ENCODE results near the gene EPHB1. TPM values are rescaled to one million over a fixed set of nuclear protein-coding genes. Genes with fewer than 3 reads are reported as not detected.

The EPHB1 gene
- total RNA-seq, 4 donors from 2014 or later, result 0.08 to 1.1 (median 0.72) TPM

DNA sequence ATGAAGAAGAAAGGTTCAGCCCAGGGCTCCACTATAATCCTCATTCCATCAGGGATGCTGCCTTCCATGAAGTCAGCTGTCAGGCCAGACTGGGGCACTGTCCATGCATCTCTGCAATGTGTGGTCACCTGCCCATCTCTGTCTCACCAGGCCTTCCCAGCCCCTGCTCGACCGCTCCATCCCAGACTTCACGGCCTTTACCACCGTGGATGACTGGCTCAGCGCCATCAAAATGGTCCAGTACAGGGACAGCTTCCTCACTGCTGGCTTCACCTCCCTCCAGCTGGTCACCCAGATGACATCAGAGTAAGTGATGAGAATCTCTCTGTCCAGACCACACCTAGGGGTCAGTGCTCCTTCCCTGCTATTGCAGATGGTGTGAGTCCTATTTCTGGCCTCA lies 454.1 kb downstream of the EPHB1 start:
- Histone ChIP-seq H3K4me3 (no peak overlapping the region), H3K27ac (no peak overlapping the region), H3K4me1 (no peaks in the 10 kb centered on the region), H3K27me3 (no peaks in the 10 kb centered on the region), H3K9me3 (no peaks in the 10 kb centered on the region), H3K36me3 (no peaks in the 10 kb centered on the region)
- DNase-seq, result no peak
- WGBS, 2 donors, result 95 to 96% methylated on average over 5 of the region's 5 CpGs
- TF ChIP-seq POLR2A (IDR thresholded peaks at IDR 0.05), result no peak
- TF ChIP-seq, protein P1, sequence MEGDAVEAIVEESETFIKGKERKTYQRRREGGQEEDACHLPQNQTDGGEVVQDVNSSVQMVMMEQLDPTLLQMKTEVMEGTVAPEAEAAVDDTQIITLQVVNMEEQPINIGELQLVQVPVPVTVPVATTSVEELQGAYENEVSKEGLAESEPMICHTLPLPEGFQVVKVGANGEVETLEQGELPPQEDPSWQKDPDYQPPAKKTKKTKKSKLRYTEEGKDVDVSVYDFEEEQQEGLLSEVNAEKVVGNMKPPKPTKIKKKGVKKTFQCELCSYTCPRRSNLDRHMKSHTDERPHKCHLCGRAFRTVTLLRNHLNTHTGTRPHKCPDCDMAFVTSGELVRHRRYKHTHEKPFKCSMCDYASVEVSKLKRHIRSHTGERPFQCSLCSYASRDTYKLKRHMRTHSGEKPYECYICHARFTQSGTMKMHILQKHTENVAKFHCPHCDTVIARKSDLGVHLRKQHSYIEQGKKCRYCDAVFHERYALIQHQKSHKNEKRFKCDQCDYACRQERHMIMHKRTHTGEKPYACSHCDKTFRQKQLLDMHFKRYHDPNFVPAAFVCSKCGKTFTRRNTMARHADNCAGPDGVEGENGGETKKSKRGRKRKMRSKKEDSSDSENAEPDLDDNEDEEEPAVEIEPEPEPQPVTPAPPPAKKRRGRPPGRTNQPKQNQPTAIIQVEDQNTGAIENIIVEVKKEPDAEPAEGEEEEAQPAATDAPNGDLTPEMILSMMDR (IDR thresholded peaks at IDR 0.05), result no peak
- intact Hi-C loops (cut with DNase I), result no loop called here

DNA sequence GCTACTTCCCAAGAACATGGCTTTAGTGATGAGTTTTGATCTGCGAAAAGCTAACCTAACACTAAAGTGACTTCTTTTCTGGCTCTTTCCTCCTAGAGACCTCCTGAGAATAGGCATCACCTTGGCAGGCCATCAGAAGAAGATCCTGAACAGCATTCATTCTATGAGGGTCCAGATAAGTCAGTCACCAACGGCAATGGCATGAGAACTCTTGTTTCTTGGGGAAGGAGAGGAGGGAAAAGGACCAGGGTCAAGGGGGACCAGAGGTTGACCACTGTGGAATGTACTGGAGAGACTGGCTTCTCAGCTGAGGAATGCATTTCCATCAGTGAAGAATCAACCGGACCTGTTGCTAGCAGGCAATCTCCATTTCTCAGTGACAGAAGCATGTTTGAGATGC lies 463.9 kb downstream of the EPHB1 start:
- Histone ChIP-seq H3K27ac (no peak overlapping the region), H3K27me3 (no peaks in the 10 kb centered on the region), H3K36me3 (no peaks in the 10 kb centered on the region), H3K9me3 (no peaks in the 10 kb centered on the region), H3K4me1 (peaks cover 0 to 21% (median 0%) of the 10 kb centered on the region in 3 donors), H3K4me3 (no peak overlapping the region)
- TF ChIP-seq, protein P1 (IDR thresholded peaks at IDR 0.05), result no peak
- TF ChIP-seq POLR2A (IDR thresholded peaks at IDR 0.05), result no peak
- intact Hi-C loops (cut with DNase I), result no loop called here
- WGBS, 2 donors, result 62 to 75% methylated on average over 3 of the region's 3 CpGs
- DNase-seq, result no peak

DNA sequence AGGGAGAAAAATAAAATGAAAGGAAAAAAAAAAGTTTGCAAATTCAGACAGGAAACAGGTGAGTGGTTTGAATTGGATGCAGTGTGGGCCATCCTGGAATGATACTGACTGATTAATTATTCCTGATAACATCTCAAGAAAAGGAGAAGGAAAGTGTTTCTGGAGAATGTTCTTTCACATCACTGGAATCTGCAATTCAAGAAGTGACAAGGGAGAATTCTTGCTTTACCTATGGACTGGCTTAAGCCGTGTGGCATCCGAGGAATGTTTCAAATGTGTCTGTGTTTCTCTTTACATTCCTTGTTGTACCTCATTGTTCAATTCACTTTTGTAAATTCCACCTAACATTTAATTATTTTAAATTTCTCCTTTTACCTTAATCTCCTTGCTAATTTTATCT lies 465.0 kb downstream of the EPHB1 start:
- Histone ChIP-seq H3K9me3 (no peaks in the 10 kb centered on the region), H3K27me3 (no peaks in the 10 kb centered on the region), H3K4me1 (peaks cover 0 to 21% (median 0%) of the 10 kb centered on the region in 3 donors), H3K36me3 (no peaks in the 10 kb centered on the region), H3K4me3 (no peak overlapping the region), H3K27ac (no peak overlapping the region)
- WGBS, 2 donors, result 83% methylated on average over 2 of the region's 2 CpGs
- intact Hi-C loops (cut with DNase I), result no loop called here
- DNase-seq, result no peak
- no peak for TF ChIP-seq POLR2A (IDR thresholded peaks at IDR 0.05)
- TF ChIP-seq, protein P1 (IDR thresholded peaks at IDR 0.05), result no peak

DNA sequence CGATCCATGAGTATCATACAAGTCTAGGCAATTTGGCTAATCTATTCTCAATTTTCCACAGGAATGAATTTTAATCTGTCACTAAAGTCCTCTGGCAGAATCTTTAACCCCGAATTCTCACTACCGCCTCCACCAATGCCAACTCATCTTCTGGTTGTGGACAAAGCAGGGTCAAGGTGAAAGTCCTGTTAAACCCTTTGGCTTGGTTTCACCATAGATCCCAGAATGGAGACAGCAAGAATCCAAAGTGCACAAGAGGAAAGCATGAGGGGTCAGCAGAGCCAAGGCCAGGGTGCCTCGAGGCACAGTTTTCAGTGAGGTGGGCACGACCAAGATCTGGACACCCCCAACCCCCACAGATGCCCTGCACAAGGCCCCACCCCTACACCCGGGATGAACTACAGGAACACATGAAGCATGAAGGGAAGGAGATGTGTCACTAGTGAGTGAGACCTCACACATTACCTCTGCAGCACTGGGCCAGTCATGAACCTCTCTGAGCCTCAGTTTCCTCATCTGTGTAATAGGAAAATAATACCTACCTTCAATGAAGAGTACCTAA lies 466.2 kb downstream of the EPHB1 start:
- no peak for DNase-seq

DNA sequence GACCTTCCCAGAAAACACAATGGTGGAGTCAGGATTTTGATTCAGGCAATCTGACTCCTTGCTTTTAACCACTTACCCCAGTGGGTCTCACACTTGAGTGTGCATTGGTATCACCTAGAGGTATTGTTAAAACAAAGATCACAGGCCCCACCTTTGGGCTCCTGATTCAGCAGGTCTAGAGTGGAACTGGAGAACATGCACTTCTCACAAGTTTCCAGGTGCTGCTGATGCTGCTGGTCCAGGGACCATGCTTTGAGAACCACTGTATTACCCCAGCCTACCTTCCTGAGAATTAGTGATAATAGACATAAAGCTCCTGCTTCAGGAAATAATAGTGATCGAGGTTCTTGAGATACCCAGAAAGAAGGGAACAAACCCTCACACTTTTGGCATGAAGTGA lies 466.9 kb downstream of the EPHB1 start:
- intact Hi-C loops (cut with DNase I), result no loop called here
- H3K27me3 ChIP-seq, result no peaks in the 10 kb centered on the region
- TF ChIP-seq, protein P1 (IDR thresholded peaks at IDR 0.05), result no peak
- TF ChIP-seq POLR2A (IDR thresholded peaks at IDR 0.05), result no peak
- no peak for DNase-seq
- H3K9me3 ChIP-seq, result no peaks in the 10 kb centered on the region
- H3K27ac ChIP-seq, result no peak overlapping the region
- peaks cover 0 to 21% (median 0%) of the 10 kb centered on the region in 3 donors for H3K4me1 ChIP-seq
- WGBS, 2 donors, result 50 to 85% methylated on average over 1 of the region's 1 CpG
- H3K4me3 ChIP-seq, result no peak overlapping the region
- H3K36me3 ChIP-seq, result no peaks in the 10 kb centered on the region

More for the DNA sequence above, 466.2 kb downstream of the EPHB1 start:
- Histone ChIP-seq H3K36me3 (no peaks in the 10 kb centered on the region), H3K27ac (no peak overlapping the region), H3K4me3 (no peak overlapping the region), H3K27me3 (no peaks in the 10 kb centered on the region), H3K4me1 (peaks cover 0 to 21% (median 0%) of the 10 kb centered on the region in 3 donors), H3K9me3 (no peaks in the 10 kb centered on the region)
- TF ChIP-seq, protein P1 (IDR thresholded peaks at IDR 0.05), result no peak
- no peak for TF ChIP-seq POLR2A (IDR thresholded peaks at IDR 0.05)
- 67 to 83% methylated on average over 3 of the region's 6 CpGs for WGBS, 2 donors
- intact Hi-C loops (cut with DNase I), result no loop called here

All from esophagus squamous epithelium (tissue), 5 donors.